Measurements from ENCODE around the gene FBXL20. TPM values are rescaled to one million over a fixed set of nuclear protein-coding genes. Genes with fewer than 3 reads are reported as not detected.

Gene FBXL20
- total RNA-seq, 4 donors from 2014 or later = 10.4 to 15.4 (median 13.1) TPM

DNA sequence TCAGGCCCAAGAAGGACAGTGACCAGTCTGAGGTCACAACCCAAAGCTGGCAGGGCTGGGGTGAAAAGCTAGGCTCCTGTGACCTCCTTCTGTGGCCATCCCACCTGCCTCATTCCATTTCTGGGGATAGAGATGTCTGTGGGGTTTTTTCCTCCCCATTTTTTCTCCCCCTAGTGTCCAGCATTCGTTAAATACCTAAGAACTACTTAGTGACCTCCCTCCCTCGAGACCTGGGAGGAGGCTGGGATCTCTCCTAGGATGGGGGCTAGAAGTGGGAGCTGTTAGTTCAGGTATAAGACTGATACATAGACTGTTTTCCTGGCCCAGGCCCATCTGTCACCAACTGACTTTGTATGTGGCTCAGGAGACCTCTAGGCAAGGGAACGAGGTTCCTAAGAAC is 155.2 kb downstream of the FBXL20 start:
- Histone ChIP-seq H3K9me3 (no peaks in the 10 kb centered on the region), H3K27ac (no peak overlapping the region), H3K4me3 (no peak overlapping the region), H3K36me3 (no peaks in the 10 kb centered on the region), H3K27me3 (no peaks in the 10 kb centered on the region), H3K4me1 (peaks cover 0 to 6% of the 10 kb centered on the region in 2 donors)
- DNase-seq (no peak), ATAC-seq (no peak)
- intact Hi-C loops (cut with DNase I; ENCODE audit: low total_unique reads) = loop anchor here (10.0 kb wide), 1 partner anchor 261 kb away; no protein-coding TSS in a partner anchor
- in situ Hi-C loops (cut with MboI; ENCODE audit: low sequenced_read_pairs in 4 of 4) = loop anchor here in 2 of 4 donors (5.0 to 10.0 kb wide), 2 partner anchors 39 to 81 kb away; partner anchors contain the start of gene ARL5C (in 1 of the 2)
- TF ChIP-seq CTCF (IDR thresholded peaks at IDR 0.05 in 4 of 5, conservative IDR thresholded peaks at IDR 0.05 in 1 of 5) (no peak), POLR2A (IDR thresholded peaks at IDR 0.05) (no peak)

GRCh38 chr17:39244600-39245570 is 156.5 kb downstream of the FBXL20 start:
- no peaks in the 10 kb centered on the region for H3K27me3 ChIP-seq
- H3K4me1 ChIP-seq = peaks cover 0 to 6% of the 10 kb centered on the region in 2 donors
- TF ChIP-seq CTCF (IDR thresholded peaks at IDR 0.05 in 4 of 5, conservative IDR thresholded peaks at IDR 0.05 in 1 of 5) (peak; percentile 74 to 98 (median 95)), POLR2A (IDR thresholded peaks at IDR 0.05) (no peak)
- in situ Hi-C loops (cut with MboI; ENCODE audit: low sequenced_read_pairs in 4 of 4) (loop anchor here in 3 of 4 donors (5.0 to 10.0 kb wide), 2 partner anchors 38 to 80 kb away; partner anchors contain the start of gene ARL5C (in 1 of the 3)), intact Hi-C loops (cut with DNase I; ENCODE audit: low total_unique reads) (loop anchor here (1.0 to 10.0 kb wide), 3 partner anchors 38 to 260 kb away; no protein-coding TSS in a partner anchor)
- ATAC-seq (peak; percentile 82 to 91), DNase-seq (peak; percentile 70 to 81)
- no peak overlapping the region for H3K27ac ChIP-seq
- no peaks in the 10 kb centered on the region for H3K36me3 ChIP-seq
- H3K4me3 ChIP-seq = no peak overlapping the region
- no peaks in the 10 kb centered on the region for H3K9me3 ChIP-seq

- DNase-seq (no peak), ATAC-seq (peak in 1 of 2 donors; percentile 13)
- in situ Hi-C loops (cut with MboI; ENCODE audit: low sequenced_read_pairs in 4 of 4) = loop anchor here in 2 of 4 donors (5.0 to 10.0 kb wide), 2 partner anchors 37 to 79 kb away; partner anchors contain the start of gene ARL5C (in 1 of the 2)
- H3K4me1 ChIP-seq = peaks cover 0 to 6% of the 10 kb centered on the region in 2 donors
- no peak for TF ChIP-seq CTCF (IDR thresholded peaks at IDR 0.05 in 4 of 5, conservative IDR thresholded peaks at IDR 0.05 in 1 of 5)
- no peak for TF ChIP-seq POLR2A (IDR thresholded peaks at IDR 0.05)
- H3K4me3 ChIP-seq = no peak overlapping the region
- intact Hi-C loops (cut with DNase I; ENCODE audit: low total_unique reads) = loop anchor here (1.0 to 10.0 kb wide), 3 partner anchors 37 to 259 kb away; no protein-coding TSS in a partner anchor
- H3K27me3 ChIP-seq = no peaks in the 10 kb centered on the region
- no peak overlapping the region for H3K27ac ChIP-seq
- H3K9me3 ChIP-seq = no peaks in the 10 kb centered on the region
- no peaks in the 10 kb centered on the region for H3K36me3 ChIP-seq
These were observed 157.3 kb downstream of the FBXL20 start for GRCh38 chr17:39244016-39244599.

- intact Hi-C loops (cut with DNase I; ENCODE audit: low total_unique reads) (loop anchor here (10.0 kb wide), 1 partner anchor 258 kb away; no protein-coding TSS in a partner anchor), in situ Hi-C loops (cut with MboI; ENCODE audit: low sequenced_read_pairs in 4 of 4) (loop anchor here in 2 of 4 donors (5.0 to 10.0 kb wide), 2 partner anchors 36 to 78 kb away; partner anchors contain the start of gene ARL5C (in 1 of the 2))
- no peak for ATAC-seq
- Histone ChIP-seq H3K27ac (no peak overlapping the region), H3K27me3 (no peaks in the 10 kb centered on the region), H3K4me3 (no peak overlapping the region), H3K9me3 (no peaks in the 10 kb centered on the region), H3K36me3 (no peaks in the 10 kb centered on the region), H3K4me1 (peaks cover 4 to 6% of the 10 kb centered on the region in 2 donors)
- TF ChIP-seq POLR2A (IDR thresholded peaks at IDR 0.05) (no peak), CTCF (IDR thresholded peaks at IDR 0.05 in 4 of 5, conservative IDR thresholded peaks at IDR 0.05 in 1 of 5) (no peak)
- DNase-seq = no peak
These were observed 158.3 kb downstream of the FBXL20 start for GRCh38 chr17:39243155-39243554.
